ENCODE data around the gene CNIH3.

The CNIH3 gene

DNA sequence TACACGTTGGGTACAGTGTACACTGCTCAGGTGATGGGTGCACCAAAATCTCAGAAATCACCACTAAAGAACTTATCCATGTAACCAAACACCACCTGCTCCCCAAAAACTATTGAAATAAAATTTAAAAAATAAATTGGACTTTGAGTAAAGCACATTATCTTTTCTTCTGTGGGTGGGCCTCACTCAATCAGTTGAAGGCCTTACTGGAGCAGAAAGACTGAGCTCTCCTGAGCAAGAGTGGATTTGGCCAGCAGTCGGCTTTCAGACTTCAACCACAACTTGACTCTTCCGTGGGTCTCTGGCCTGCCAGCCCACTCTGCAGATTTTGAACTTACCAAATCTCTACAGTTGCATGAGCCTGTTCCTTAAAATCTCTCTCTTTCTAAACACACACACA lies 78.9 kb downstream of the CNIH3 start:
- TF ChIP-seq, protein P1, sequence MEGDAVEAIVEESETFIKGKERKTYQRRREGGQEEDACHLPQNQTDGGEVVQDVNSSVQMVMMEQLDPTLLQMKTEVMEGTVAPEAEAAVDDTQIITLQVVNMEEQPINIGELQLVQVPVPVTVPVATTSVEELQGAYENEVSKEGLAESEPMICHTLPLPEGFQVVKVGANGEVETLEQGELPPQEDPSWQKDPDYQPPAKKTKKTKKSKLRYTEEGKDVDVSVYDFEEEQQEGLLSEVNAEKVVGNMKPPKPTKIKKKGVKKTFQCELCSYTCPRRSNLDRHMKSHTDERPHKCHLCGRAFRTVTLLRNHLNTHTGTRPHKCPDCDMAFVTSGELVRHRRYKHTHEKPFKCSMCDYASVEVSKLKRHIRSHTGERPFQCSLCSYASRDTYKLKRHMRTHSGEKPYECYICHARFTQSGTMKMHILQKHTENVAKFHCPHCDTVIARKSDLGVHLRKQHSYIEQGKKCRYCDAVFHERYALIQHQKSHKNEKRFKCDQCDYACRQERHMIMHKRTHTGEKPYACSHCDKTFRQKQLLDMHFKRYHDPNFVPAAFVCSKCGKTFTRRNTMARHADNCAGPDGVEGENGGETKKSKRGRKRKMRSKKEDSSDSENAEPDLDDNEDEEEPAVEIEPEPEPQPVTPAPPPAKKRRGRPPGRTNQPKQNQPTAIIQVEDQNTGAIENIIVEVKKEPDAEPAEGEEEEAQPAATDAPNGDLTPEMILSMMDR (IDR thresholded peaks at IDR 0.05; ENCODE audit: low read depth, low read length, missing control alignments): no peak
- in situ Hi-C loops (cut with HindIII; ENCODE audit: low sequenced_read_pairs): no loop called here
- H3K4me3 ChIP-seq (ENCODE audit: low read depth, low read length): no peak overlapping the region
- DNase-seq (ENCODE audit: low read depth): no peak

DNA sequence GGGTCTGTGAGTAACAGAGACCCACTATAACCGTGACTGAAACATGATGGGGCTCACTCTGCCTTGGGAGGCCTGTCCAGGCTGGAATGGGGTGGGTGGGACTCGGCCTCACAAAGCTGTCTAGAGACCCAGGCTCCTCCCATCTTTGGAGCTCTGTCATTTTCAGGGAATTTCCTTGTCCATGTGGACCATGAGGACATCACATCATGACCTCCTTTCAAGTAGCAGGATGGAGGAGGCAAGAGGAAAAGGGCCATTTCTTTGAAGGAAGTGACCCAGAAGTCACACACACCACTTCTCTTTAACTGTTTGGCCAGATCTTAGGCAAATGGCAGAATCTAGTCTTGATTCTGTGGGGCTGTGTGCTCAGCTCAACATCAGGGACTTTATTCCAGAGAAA lies 79.9 kb downstream of the CNIH3 start:
- TF ChIP-seq, protein P1 (IDR thresholded peaks at IDR 0.05; ENCODE audit: low read depth, low read length, missing control alignments): no peak
- no peak for DNase-seq (ENCODE audit: low read depth)
- in situ Hi-C loops (cut with HindIII; ENCODE audit: low sequenced_read_pairs): no loop called here
- H3K4me3 ChIP-seq (ENCODE audit: low read depth, low read length): no peak overlapping the region

DNA sequence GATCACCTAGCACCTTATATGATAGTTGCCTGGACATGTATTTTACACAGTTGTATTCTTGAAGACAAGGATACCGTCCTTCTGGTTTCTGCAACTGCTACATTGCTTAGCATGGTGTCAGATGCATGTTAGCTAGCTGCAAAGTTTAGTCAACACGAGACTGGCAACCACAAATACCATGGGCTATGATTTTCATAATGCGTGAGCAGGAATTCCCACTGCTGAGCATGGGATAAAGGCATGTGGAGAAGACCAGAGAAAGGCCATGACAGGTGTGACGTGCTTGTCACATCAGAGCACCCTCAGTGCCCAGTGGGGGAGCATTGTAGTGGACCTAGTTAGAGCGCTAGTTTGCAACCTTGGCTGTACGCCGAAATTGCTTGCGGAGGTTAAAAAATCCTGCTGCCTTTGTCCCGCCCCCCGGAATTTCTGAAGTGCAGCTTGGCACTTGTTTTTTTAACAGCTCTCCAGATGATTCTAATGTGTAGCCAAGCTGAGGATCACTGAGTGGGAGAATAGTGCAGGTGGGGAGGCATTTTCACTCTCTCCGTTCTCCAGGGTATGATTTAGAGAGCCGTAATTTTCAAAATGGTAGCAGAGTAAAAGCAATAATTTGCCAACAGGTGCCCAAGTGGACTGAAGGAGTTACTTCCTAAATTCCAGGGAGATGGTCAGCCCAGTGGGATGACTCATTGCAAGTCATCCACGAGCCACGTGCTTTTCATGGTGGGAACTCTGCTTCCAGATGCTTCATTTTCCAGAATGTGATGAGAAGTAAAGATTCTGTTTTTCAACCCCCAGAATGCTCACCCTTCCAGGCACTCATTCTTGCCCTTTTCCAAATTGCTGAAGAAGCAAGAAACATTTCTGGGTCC lies 81.0 kb downstream of the CNIH3 start:
- DNase-seq (ENCODE audit: low read depth): peak; percentile 48
- no peak overlapping the region for H3K4me3 ChIP-seq (ENCODE audit: low read depth, low read length)
- in situ Hi-C loops (cut with HindIII; ENCODE audit: low sequenced_read_pairs): no loop called here
- TF ChIP-seq, protein P1 (IDR thresholded peaks at IDR 0.05; ENCODE audit: low read depth, low read length, missing control alignments): no peak

DNA sequence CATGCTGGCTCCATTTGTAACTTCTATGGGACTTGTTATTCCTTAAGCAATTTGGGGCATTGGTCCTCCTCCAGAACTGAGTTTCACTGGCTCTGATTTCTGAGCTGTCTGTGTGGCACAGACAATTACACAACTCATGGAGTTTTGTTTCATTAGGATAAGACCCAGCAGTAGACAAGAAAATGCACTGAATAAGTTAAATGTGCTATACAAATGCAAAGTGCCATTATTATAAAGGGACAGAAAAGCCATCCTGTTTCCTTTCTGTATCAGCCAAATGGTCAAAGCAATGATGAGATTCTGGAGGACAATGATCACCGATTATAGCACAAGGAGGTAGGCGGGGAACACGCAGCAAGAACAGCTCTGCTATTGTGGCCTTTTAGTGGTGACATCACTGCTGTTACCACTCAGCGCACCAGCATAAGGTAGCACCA lies 81.9 kb downstream of the CNIH3 start:
- TF ChIP-seq, protein P1 (IDR thresholded peaks at IDR 0.05; ENCODE audit: low read depth, low read length, missing control alignments): no peak
- no peak overlapping the region for H3K4me3 ChIP-seq (ENCODE audit: low read depth, low read length)
- no peak for DNase-seq (ENCODE audit: low read depth)
- in situ Hi-C loops (cut with HindIII; ENCODE audit: low sequenced_read_pairs): no loop called here

DNA sequence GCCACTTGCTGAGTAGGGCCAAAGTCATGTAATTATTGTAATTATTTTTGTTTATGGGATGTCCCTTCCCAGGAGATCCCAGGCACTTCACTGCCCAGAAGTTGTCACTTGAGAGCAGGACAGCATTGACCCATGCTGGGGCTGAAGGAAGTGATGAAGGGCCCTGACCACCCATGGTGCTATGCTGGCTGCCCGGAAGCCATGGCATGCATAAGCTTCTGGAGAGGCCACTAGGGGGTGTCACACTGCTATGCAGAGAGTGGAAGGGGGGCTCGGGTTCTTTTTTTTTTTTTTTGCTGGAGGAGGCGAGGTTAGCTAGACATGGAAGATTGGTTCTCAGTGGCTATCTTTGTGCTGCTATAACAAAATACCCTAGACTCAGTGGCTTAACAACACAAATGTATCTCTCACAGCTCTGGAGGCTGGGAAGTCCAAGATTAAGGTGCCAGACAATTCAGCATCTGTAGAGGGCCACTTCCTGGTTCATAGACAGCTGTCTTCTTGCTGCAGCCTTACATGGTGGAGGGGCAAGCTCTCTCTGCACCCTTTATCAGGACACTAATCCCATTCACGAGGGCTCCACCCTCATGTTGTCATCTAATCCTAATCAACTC lies 84.9 kb downstream of the CNIH3 start:
- no peak for DNase-seq (ENCODE audit: low read depth)
- H3K4me3 ChIP-seq (ENCODE audit: low read depth, low read length): no peak overlapping the region
- in situ Hi-C loops (cut with HindIII; ENCODE audit: low sequenced_read_pairs): no loop called here
- TF ChIP-seq, protein P1 (IDR thresholded peaks at IDR 0.05; ENCODE audit: low read depth, low read length, missing control alignments): peak; percentile 36

DNA sequence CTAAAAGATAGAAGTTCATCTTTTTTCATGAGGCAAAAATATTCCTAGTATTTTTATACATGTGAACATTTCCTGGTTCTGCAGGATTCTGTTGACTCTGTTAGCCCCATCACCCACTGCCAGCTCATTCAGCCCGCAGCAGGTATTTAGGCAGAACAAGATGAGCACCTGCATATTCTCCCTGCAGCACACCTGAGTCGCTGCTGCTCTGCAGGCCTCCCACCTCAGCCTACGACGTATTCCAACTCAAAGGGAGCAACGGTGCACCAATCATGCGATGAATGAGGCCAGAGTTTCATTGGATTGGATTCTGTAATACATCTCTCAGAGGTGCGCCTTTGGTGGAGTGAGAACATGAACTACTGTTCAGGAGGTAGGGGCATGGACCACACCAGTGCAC lies 87.6 kb downstream of the CNIH3 start:
- TF ChIP-seq, protein P1 (IDR thresholded peaks at IDR 0.05; ENCODE audit: low read depth, low read length, missing control alignments): no peak
- in situ Hi-C loops (cut with HindIII; ENCODE audit: low sequenced_read_pairs): no loop called here
- H3K4me3 ChIP-seq (ENCODE audit: low read depth, low read length): no peak overlapping the region
- no peak for DNase-seq (ENCODE audit: low read depth)

Measured in astrocyte of the cerebellum (primary cell).